Peyer's patch (tissue), 4 donors: ENCODE data around the gene ADARB1.

Experiments used
- CTCF ChIP-seq, 6 experiments: fragments of 450-650 bp in 4 of 6; fragments of 200-600 bp in 2 of 6; sonication (generic) in 1 of 6; IDR thresholded peaks; one replicate each; pipeline ENCODE4 v1.5.1; 2017 to 2019; ENCODE audit warnings: antibody characterized with exemption in 6 of 6, mild to moderate bottlenecking in 3 of 6, moderate library complexity in 1 of 6
- POLR2A ChIP-seq, 2 donors: fragments of 450-650 bp; IDR thresholded peaks; one replicate each; pipeline ENCODE4 v1.5.1; 2017; ENCODE audit warnings: antibody characterized with exemption in 2 of 2, mild to moderate bottlenecking in 2 of 2, moderate library complexity in 2 of 2

GRCh38 chr21:45225041-45225740 is 150.8 kb downstream of the ADARB1 start:
- TF ChIP-seq CTCF (IDR thresholded peaks at IDR 0.05) (no peak), POLR2A (IDR thresholded peaks at IDR 0.05) (no peak)
